ENCODE results near the gene MTG2. TPM values are rescaled to one million over a fixed set of nuclear protein-coding genes. Genes with fewer than 3 reads are reported as not detected.

Gene MTG2
- polyA plus RNA-seq, 1 of the 3 experiments (the other 2 are of a cell fraction), result 42.9 TPM

GRCh38 chr20:62195736-62196135 lies 12.9 kb downstream of the MTG2 start:
- no peak overlapping the region for H3K4me3 ChIP-seq (ENCODE audit: low read depth in 2 of 2, low read length in 1 of 2)
- 0 out of 2 replicates have a peak, but pooled peaks cover 4% of the 10 kb centered on the region for H4K20me1 ChIP-seq (ENCODE audit: insufficient read depth)
- H3K9ac ChIP-seq, result no peak overlapping the region
- TF ChIP-seq CTCF (IDR thresholded peaks at IDR 0.05), result no peak
- TF ChIP-seq USF2 (IDR thresholded peaks at IDR 0.05; ENCODE audit: borderline replicate concordance, low read depth, low read length), result no peak
- TF ChIP-seq MAX (IDR thresholded peaks at IDR 0.05; ENCODE audit: low read depth), result no peak
- no peak for TF ChIP-seq RFX5 (IDR thresholded peaks at IDR 0.05; ENCODE audit: low read length)
- TF ChIP-seq TAF1 (IDR thresholded peaks at IDR 0.05; ENCODE audit: borderline replicate concordance, low read depth, low read length), result no peak
- TF ChIP-seq TEAD4 (IDR thresholded peaks at IDR 0.05; ENCODE audit: borderline replicate concordance, insufficient read depth), result no peak
- TF ChIP-seq YY1 (IDR thresholded peaks at IDR 0.05; ENCODE audit: low read depth), result no peak
- TF ChIP-seq SIN3A (IDR thresholded peaks at IDR 0.05; ENCODE audit: borderline replicate concordance, low read depth, low read length), result no peak
- no peak for TF ChIP-seq JUND (IDR thresholded peaks at IDR 0.05)
- TF ChIP-seq USF1 (IDR thresholded peaks at IDR 0.05; ENCODE audit: borderline replicate concordance, low read depth), result no peak
- TF ChIP-seq PBX3 (IDR thresholded peaks at IDR 0.05), result no peak
- TF ChIP-seq RCOR1 (IDR thresholded peaks at IDR 0.05; ENCODE audit: low read length), result no peak
- TF ChIP-seq RAD21 (IDR thresholded peaks at IDR 0.05; ENCODE audit: low read length), result no peak
- TF ChIP-seq FOXJ3 (CRISPR knock-in tag; IDR thresholded peaks at IDR 0.05), result no peak
- no peaks in the 10 kb centered on the region for H3K27me3 ChIP-seq (ENCODE audit: insufficient read depth)
- H3K27ac ChIP-seq (ENCODE audit: low read depth in 2 of 2, low read length in 1 of 2), result no peak overlapping the region
- WGBS (ENCODE audit: low lambda C conversion rate), result 95% methylated on average over 10 of the region's 10 CpGs
- H3K4me2 ChIP-seq, result no peak overlapping the region
- peaks cover 17% of the 10 kb centered on the region; the same call in 1 of the 2 replicates for H3K79me2 ChIP-seq (ENCODE audit: insufficient read depth)
- no peak for DNase-seq
- ChIA-PET CTCF (interaction anchor here (1.3 kb wide), 2 partner anchors 16 to 185 kb away, joined by 3 to 4 read pairs; no protein-coding TSS in a partner anchor), POLR2A (no interaction called here)
- no peaks in the 10 kb centered on the region for H3K9me3 ChIP-seq
- H3K36me3 ChIP-seq (replicated peaks in 1 of 2; ENCODE audit: control insufficient read depth in 1 of 2, insufficient read depth in 2 of 2, low read length in 1 of 2), result peaks cover 22 to 53% of the 10 kb centered on the region in 2 experiments
- H3K4me1 ChIP-seq (ENCODE audit: control insufficient read depth in 1 of 2, insufficient read depth in 2 of 2, low read depth in 1 of 2, low read length in 1 of 2), result no peaks in the 10 kb centered on the region
- no peak overlapping the region for H2AFZ ChIP-seq (ENCODE audit: low read depth)
- H3F3A ChIP-seq (replicated peaks; ENCODE audit: insufficient read depth), result no peaks in the 10 kb centered on the region
- H3K9me2 ChIP-seq, result no peaks in the 10 kb centered on the region
